Measurements from ENCODE around the gene SH3GL1.
A peak's percentile ranks its signal among the peaks of the same experiment; 100 is the strongest.
"Not testable (repeated sequence)": the region's sequence is repeated elsewhere in the genome, so short reads cannot be mapped to it uniquely, and the experiment has no call there.

Gene SH3GL1

GRCh38 chr19:4329858-4330257, 70.5 kb downstream of the SH3GL1 start:
- Histone ChIP-seq H3K4me3 (no peak overlapping the region), H3K9me3 (no peaks in the 10 kb centered on the region), H3K27me3 (ENCODE audit: low read depth) (no peaks in the 10 kb centered on the region), H3K36me3 (replicated peaks) (no peaks in the 10 kb centered on the region), H3K4me1 (peaks cover 7% of the 10 kb centered on the region)
- no peak for DNase-seq (ENCODE audit: low spot score in 2 of 2)
- in situ Hi-C loops (cut with MboI; ENCODE audit: low sequenced_read_pairs): no loop called here

GRCh38 chr19:4328991-4329681, 71.2 kb downstream of the SH3GL1 start:
- H3K27me3 ChIP-seq (ENCODE audit: low read depth); H3K36me3 ChIP-seq (replicated peaks); H3K4me1 ChIP-seq; H3K9me3 ChIP-seq; in situ Hi-C loops (cut with MboI; ENCODE audit: low sequenced_read_pairs); H3K4me3 ChIP-seq: not testable (repeated sequence)
- DNase-seq (ENCODE audit: low spot score in 2 of 2): peak in 1 of 2 experiments; percentile 63

GRCh38 chr19:4328243-4328990, 71.9 kb downstream of the SH3GL1 start:
- in situ Hi-C loops (cut with MboI; ENCODE audit: low sequenced_read_pairs): no loop called here
- peak in 1 of 2 experiments; percentile 83 for DNase-seq (ENCODE audit: low spot score in 2 of 2)
- no peaks in the 10 kb centered on the region for H3K27me3 ChIP-seq (ENCODE audit: low read depth)
- no peaks in the 10 kb centered on the region for H3K9me3 ChIP-seq
- no peak overlapping the region for H3K4me3 ChIP-seq
- peaks cover 7% of the 10 kb centered on the region for H3K4me1 ChIP-seq
- H3K36me3 ChIP-seq (replicated peaks): no peaks in the 10 kb centered on the region

GRCh38 chr19:4327877-4328242, 72.5 kb downstream of the SH3GL1 start:
- H3K27me3 ChIP-seq (ENCODE audit: low read depth): no peaks in the 10 kb centered on the region
- H3K36me3 ChIP-seq (replicated peaks): no peaks in the 10 kb centered on the region
- H3K9me3 ChIP-seq: no peaks in the 10 kb centered on the region
- DNase-seq (ENCODE audit: low spot score in 2 of 2): no peak
- in situ Hi-C loops (cut with MboI; ENCODE audit: low sequenced_read_pairs): no loop called here
- no peak overlapping the region for H3K4me3 ChIP-seq
- H3K4me1 ChIP-seq: peaks cover 7% of the 10 kb centered on the region

GRCh38 chr19:4327252-4327876, 73.0 kb downstream of the SH3GL1 start:
- Histone ChIP-seq H3K4me3 (peak overlapping the region; percentile 17), H3K9me3 (no peaks in the 10 kb centered on the region), H3K4me1 (peaks cover 7% of the 10 kb centered on the region), H3K27me3 (ENCODE audit: low read depth) (no peaks in the 10 kb centered on the region), H3K36me3 (replicated peaks) (no peaks in the 10 kb centered on the region)
- in situ Hi-C loops (cut with MboI; ENCODE audit: low sequenced_read_pairs): no loop called here
- peak; percentile 46 to 94 for DNase-seq (ENCODE audit: low spot score in 2 of 2)

GRCh38 chr19:4326837-4327251, 73.5 kb downstream of the SH3GL1 start:
- peak overlapping the region; percentile 17 for H3K4me3 ChIP-seq
- no peaks in the 10 kb centered on the region for H3K9me3 ChIP-seq
- in situ Hi-C loops (cut with MboI; ENCODE audit: low sequenced_read_pairs): no loop called here
- H3K4me1 ChIP-seq: peaks cover 7% of the 10 kb centered on the region
- DNase-seq (ENCODE audit: low spot score in 2 of 2): peak in 1 of 2 experiments; percentile 72
- H3K27me3 ChIP-seq (ENCODE audit: low read depth): no peaks in the 10 kb centered on the region
- no peaks in the 10 kb centered on the region for H3K36me3 ChIP-seq (replicated peaks)

GRCh38 chr19:4326215-4326836, 74.0 kb downstream of the SH3GL1 start:
- peaks cover 7% of the 10 kb centered on the region for H3K4me1 ChIP-seq
- no peak for DNase-seq (ENCODE audit: low spot score in 2 of 2)
- no peaks in the 10 kb centered on the region for H3K36me3 ChIP-seq (replicated peaks)
- H3K9me3 ChIP-seq: no peaks in the 10 kb centered on the region
- in situ Hi-C loops (cut with MboI; ENCODE audit: low sequenced_read_pairs): no loop called here
- no peaks in the 10 kb centered on the region for H3K27me3 ChIP-seq (ENCODE audit: low read depth)
- H3K4me3 ChIP-seq: peak overlapping the region; percentile 17

- Histone ChIP-seq H3K27me3 (ENCODE audit: low read depth) (no peaks in the 10 kb centered on the region), H3K4me1 (peaks cover 7% of the 10 kb centered on the region), H3K4me3 (no peak overlapping the region), H3K36me3 (replicated peaks) (no peaks in the 10 kb centered on the region), H3K9me3 (no peaks in the 10 kb centered on the region)
- DNase-seq (ENCODE audit: low spot score in 2 of 2): no peak
- in situ Hi-C loops (cut with MboI; ENCODE audit: low sequenced_read_pairs): no loop called here
Measured at GRCh38 chr19:4324228-4324627, 76.1 kb downstream of the SH3GL1 start.

GRCh38 chr19:4323692-4324091, 76.7 kb downstream of the SH3GL1 start:
- in situ Hi-C loops (cut with MboI; ENCODE audit: low sequenced_read_pairs): no loop called here

GRCh38 chr19:4322942-4323665, 77.2 kb downstream of the SH3GL1 start:
- Histone ChIP-seq H3K4me1 (peaks cover 7% of the 10 kb centered on the region), H3K9me3 (no peaks in the 10 kb centered on the region), H3K4me3 (no peak overlapping the region), H3K27me3 (ENCODE audit: low read depth) (no peaks in the 10 kb centered on the region), H3K36me3 (replicated peaks) (no peaks in the 10 kb centered on the region)
- DNase-seq (ENCODE audit: low spot score in 2 of 2): no peak
- in situ Hi-C loops (cut with MboI; ENCODE audit: low sequenced_read_pairs): no loop called here

More at GRCh38 chr19:4323692-4324091, 76.7 kb downstream of the SH3GL1 start:
- Histone ChIP-seq H3K27me3 (ENCODE audit: low read depth) (no peaks in the 10 kb centered on the region), H3K9me3 (no peaks in the 10 kb centered on the region), H3K4me1 (peaks cover 7% of the 10 kb centered on the region), H3K4me3 (no peak overlapping the region), H3K36me3 (replicated peaks) (no peaks in the 10 kb centered on the region)
- DNase-seq (ENCODE audit: low spot score in 2 of 2): no peak

GRCh38 chr19:4320419-4320818, 79.9 kb downstream of the SH3GL1 start:
- in situ Hi-C loops (cut with MboI; ENCODE audit: low sequenced_read_pairs): no loop called here
- Histone ChIP-seq H3K4me3 (no peak overlapping the region), H3K36me3 (replicated peaks) (peaks cover 12% of the 10 kb centered on the region)

GRCh38 chr19:4319067-4319718, 81.2 kb downstream of the SH3GL1 start:
- DNase-seq (ENCODE audit: low spot score in 2 of 2): no peak
- peaks cover 12% of the 10 kb centered on the region for H3K36me3 ChIP-seq (replicated peaks)
- no peaks in the 10 kb centered on the region for H3K27me3 ChIP-seq (ENCODE audit: low read depth)
- H3K9me3 ChIP-seq: no peaks in the 10 kb centered on the region
- H3K4me1 ChIP-seq: no peaks in the 10 kb centered on the region
- in situ Hi-C loops (cut with MboI; ENCODE audit: low sequenced_read_pairs): no loop called here
- H3K4me3 ChIP-seq: no peak overlapping the region

More at GRCh38 chr19:4320419-4320818, 79.9 kb downstream of the SH3GL1 start:
- Histone ChIP-seq H3K27me3 (ENCODE audit: low read depth) (no peaks in the 10 kb centered on the region), H3K9me3 (no peaks in the 10 kb centered on the region), H3K4me1 (no peaks in the 10 kb centered on the region)
- DNase-seq (ENCODE audit: low spot score in 2 of 2): no peak

GRCh38 chr19:4318460-4318859, 81.9 kb downstream of the SH3GL1 start:
- Histone ChIP-seq H3K4me3 (no peak overlapping the region), H3K36me3 (replicated peaks) (peaks cover 12% of the 10 kb centered on the region), H3K9me3 (no peaks in the 10 kb centered on the region), H3K4me1 (no peaks in the 10 kb centered on the region), H3K27me3 (ENCODE audit: low read depth) (no peaks in the 10 kb centered on the region)
- no peak for DNase-seq (ENCODE audit: low spot score in 2 of 2)
- in situ Hi-C loops (cut with MboI; ENCODE audit: low sequenced_read_pairs): no loop called here
